ENCODE results near the gene HTR3B. TPM values are rescaled to one million over a fixed set of nuclear protein-coding genes. Genes with fewer than 3 reads are reported as not detected.

HTR3B gene
- total RNA-seq, 1 experiment from 2014 or later: not detected

GRCh38 chr11:113907152-113907551, 2.6 kb downstream of the HTR3B start:
- Mint-ChIP-seq H3K36me3 (ENCODE audit: insufficient read depth in 1 of 3, low read depth in 3 of 3) (no peaks in the 10 kb centered on the region), H3K27me3 (ENCODE audit: low read depth) (no peaks in the 10 kb centered on the region; the same call in none of the 2 replicates), H3K4me3 (no peak overlapping the region), H3K27ac (no peak overlapping the region), H3K9me3 (no peaks in the 10 kb centered on the region; a peak in 1 of 5 replicates), H3K4me1 (peaks cover 16% of the 10 kb centered on the region in 2 experiments)
- Histone ChIP-seq H3K27ac (ENCODE audit: insufficient read length, low read depth, low read length) (no peak overlapping the region), H3K56ac (ENCODE audit: insufficient read length, low read depth, low read length) (no peak overlapping the region), H3K27me3 (ENCODE audit: insufficient read depth, low read length) (no peaks in the 10 kb centered on the region), H3K14ac (ENCODE audit: insufficient read depth, low read length) (no peak overlapping the region), H4K91ac (ENCODE audit: insufficient read length, low read depth, low read length) (no peak overlapping the region), H3K79me2 (ENCODE audit: insufficient read depth, low read length) (no peaks in the 10 kb centered on the region), H3K9ac (ENCODE audit: extremely low read depth, insufficient read length, low read length) (no peak overlapping the region), H2BK120ac (ENCODE audit: low read depth, low read length, poor library complexity, severe bottlenecking) (no peak overlapping the region), H2BK12ac (ENCODE audit: insufficient read length, low read depth, low read length) (no peak overlapping the region), H2BK5ac (ENCODE audit: insufficient read length, low read length) (no peak overlapping the region), H3K4ac (ENCODE audit: low read depth, low read length) (no peak overlapping the region), H4K5ac (ENCODE audit: insufficient read length, low read depth, low read length) (no peak overlapping the region), H3K4me2 (ENCODE audit: insufficient read depth, insufficient read length, low read length) (no peak overlapping the region), H3K4me1 (ENCODE audit: insufficient read depth, low read length) (peaks cover 3% of the 10 kb centered on the region; the same call in 1 of the 2 replicates), H2BK20ac (ENCODE audit: low read depth, low read length, poor library complexity, severe bottlenecking) (no peak overlapping the region), H2AK5ac (ENCODE audit: insufficient read length, low read length) (no peak overlapping the region), H3K23me2 (ENCODE audit: insufficient read length, low read depth, low read length, poor library complexity, severe bottlenecking) (no peaks in the 10 kb centered on the region), H3T11ph (ENCODE audit: low read length) (no peak overlapping the region), H4K8ac (replicated peaks; ENCODE audit: insufficient read length, low read depth, low read length) (no peak overlapping the region), H3K23ac (ENCODE audit: insufficient read length, low read depth, low read length) (no peak overlapping the region), H3K79me1 (ENCODE audit: insufficient read depth, low read depth, low read length, poor library complexity, severe bottlenecking) (no peaks in the 10 kb centered on the region), H3K9me3 (ENCODE audit: control insufficient read depth, low read depth, low read length) (no peaks in the 10 kb centered on the region), H3K18ac (ENCODE audit: insufficient read length, low read depth, low read length) (no peak overlapping the region), H4K20me1 (ENCODE audit: control insufficient read depth, insufficient read depth, insufficient read length) (peaks cover 2% of the 10 kb centered on the region), H2BK15ac (ENCODE audit: low read depth, low read length) (no peak overlapping the region), H2AFZ (ENCODE audit: low read length) (no peak overlapping the region)
- no CpG with 5 or more reads among the region's 1 CpG for WGBS (ENCODE audit: extremely low coverage, insufficient read length, low lambda C conversion rate)
- TF ChIP-seq, protein P1, sequence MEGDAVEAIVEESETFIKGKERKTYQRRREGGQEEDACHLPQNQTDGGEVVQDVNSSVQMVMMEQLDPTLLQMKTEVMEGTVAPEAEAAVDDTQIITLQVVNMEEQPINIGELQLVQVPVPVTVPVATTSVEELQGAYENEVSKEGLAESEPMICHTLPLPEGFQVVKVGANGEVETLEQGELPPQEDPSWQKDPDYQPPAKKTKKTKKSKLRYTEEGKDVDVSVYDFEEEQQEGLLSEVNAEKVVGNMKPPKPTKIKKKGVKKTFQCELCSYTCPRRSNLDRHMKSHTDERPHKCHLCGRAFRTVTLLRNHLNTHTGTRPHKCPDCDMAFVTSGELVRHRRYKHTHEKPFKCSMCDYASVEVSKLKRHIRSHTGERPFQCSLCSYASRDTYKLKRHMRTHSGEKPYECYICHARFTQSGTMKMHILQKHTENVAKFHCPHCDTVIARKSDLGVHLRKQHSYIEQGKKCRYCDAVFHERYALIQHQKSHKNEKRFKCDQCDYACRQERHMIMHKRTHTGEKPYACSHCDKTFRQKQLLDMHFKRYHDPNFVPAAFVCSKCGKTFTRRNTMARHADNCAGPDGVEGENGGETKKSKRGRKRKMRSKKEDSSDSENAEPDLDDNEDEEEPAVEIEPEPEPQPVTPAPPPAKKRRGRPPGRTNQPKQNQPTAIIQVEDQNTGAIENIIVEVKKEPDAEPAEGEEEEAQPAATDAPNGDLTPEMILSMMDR (conservative IDR thresholded peaks at IDR 0.05): no peak
- no peak for DNase-seq
